ENCODE results near the gene KANTR.

The KANTR gene

GRCh38 chrX:53093177-53093655 is 726 bp upstream of the KANTR start:
- WGBS, result 1% methylated on average over 16 of the region's 16 CpGs
- Histone ChIP-seq H3K4me3 (ENCODE audit: low read length) (peak overlapping the region; percentile 88), H3K9me3 (ENCODE audit: insufficient read depth, low read depth, low read length) (no peaks in the 10 kb centered on the region), H3K36me3 (ENCODE audit: insufficient read depth, low read length) (no peaks in the 10 kb centered on the region), H3K27me3 (ENCODE audit: insufficient read depth, low read length) (no peaks in the 10 kb centered on the region), H3K27ac (ENCODE audit: low read depth, low read length) (peak overlapping the region; percentile 96), H3K4me1 (ENCODE audit: insufficient read depth, low read length) (no peaks in the 10 kb centered on the region), H3K9ac (ENCODE audit: low read depth, low read length) (peak overlapping the region; percentile 68; the same call in 1 of the 2 replicates)

- H3K9ac ChIP-seq (ENCODE audit: low read depth, low read length), result peak overlapping the region; percentile 78
- H3K4me3 ChIP-seq (ENCODE audit: low read length), result peak overlapping the region; percentile 88
- WGBS, result 0% methylated on average over 4 of the region's 5 CpGs
- H3K36me3 ChIP-seq (ENCODE audit: insufficient read depth, low read length), result peaks cover 4% of the 10 kb centered on the region; the same call in 1 of the 2 replicates
- H3K9me3 ChIP-seq (ENCODE audit: insufficient read depth, low read depth, low read length), result no peaks in the 10 kb centered on the region
- H3K4me1 ChIP-seq (ENCODE audit: insufficient read depth, low read length), result no peaks in the 10 kb centered on the region
- H3K27ac ChIP-seq (ENCODE audit: low read depth, low read length), result no peak overlapping the region; the same call in 1 of the 2 replicates
- H3K27me3 ChIP-seq (ENCODE audit: insufficient read depth, low read length), result no peaks in the 10 kb centered on the region
Observed at GRCh38 chrX:53094582-53094905, 602 bp downstream of the KANTR start.

GRCh38 chrX:53095796-53096195 is 1.9 kb downstream of the KANTR start:
- H3K9me3 ChIP-seq (ENCODE audit: insufficient read depth, low read depth, low read length), result no peaks in the 10 kb centered on the region
- no peak overlapping the region for H3K9ac ChIP-seq (ENCODE audit: low read depth, low read length)
- H3K27ac ChIP-seq (ENCODE audit: low read depth, low read length), result no peak overlapping the region
- H3K27me3 ChIP-seq (ENCODE audit: insufficient read depth, low read length), result no peaks in the 10 kb centered on the region
- WGBS, result 93% methylated on average over 2 of the region's 3 CpGs
- peaks cover 8% of the 10 kb centered on the region; the same call in 1 of the 2 replicates for H3K36me3 ChIP-seq (ENCODE audit: insufficient read depth, low read length)
- H3K4me1 ChIP-seq (ENCODE audit: insufficient read depth, low read length), result no peaks in the 10 kb centered on the region
- no peak overlapping the region for H3K4me3 ChIP-seq (ENCODE audit: low read length)

GRCh38 chrX:53114864-53115549 is 21.1 kb downstream of the KANTR start:
- Histone ChIP-seq H3K4me1 (ENCODE audit: insufficient read depth, low read length) (no peaks in the 10 kb centered on the region), H3K9me3 (ENCODE audit: insufficient read depth, low read depth, low read length) (no peaks in the 10 kb centered on the region), H3K27ac (ENCODE audit: low read depth, low read length) (no peak overlapping the region), H3K4me3 (ENCODE audit: low read length) (no peak overlapping the region), H3K9ac (ENCODE audit: low read depth, low read length) (no peak overlapping the region), H3K36me3 (ENCODE audit: insufficient read depth, low read length) (no peaks in the 10 kb centered on the region), H3K27me3 (ENCODE audit: insufficient read depth, low read length) (no peaks in the 10 kb centered on the region)
- WGBS, result 95% methylated on average over 6 of the region's 6 CpGs

- Histone ChIP-seq H3K9me3 (ENCODE audit: insufficient read depth, low read depth, low read length) (no peaks in the 10 kb centered on the region), H3K4me1 (ENCODE audit: insufficient read depth, low read length) (no peaks in the 10 kb centered on the region), H3K4me3 (ENCODE audit: low read length) (no peak overlapping the region), H3K36me3 (ENCODE audit: insufficient read depth, low read length) (no peaks in the 10 kb centered on the region), H3K9ac (ENCODE audit: low read depth, low read length) (no peak overlapping the region), H3K27ac (ENCODE audit: low read depth, low read length) (no peak overlapping the region), H3K27me3 (ENCODE audit: insufficient read depth, low read length) (no peaks in the 10 kb centered on the region)
- WGBS, result 100% methylated on average over 2 of the region's 2 CpGs
Observed at GRCh38 chrX:53115550-53115874, 21.6 kb downstream of the KANTR start.

- no peak overlapping the region for H3K9ac ChIP-seq (ENCODE audit: low read depth, low read length)
- H3K27ac ChIP-seq (ENCODE audit: low read depth, low read length), result no peak overlapping the region
- H3K4me3 ChIP-seq (ENCODE audit: low read length), result no peak overlapping the region
- H3K36me3 ChIP-seq (ENCODE audit: insufficient read depth, low read length), result no peaks in the 10 kb centered on the region
- no peaks in the 10 kb centered on the region for H3K9me3 ChIP-seq (ENCODE audit: insufficient read depth, low read depth, low read length)
- no peaks in the 10 kb centered on the region for H3K27me3 ChIP-seq (ENCODE audit: insufficient read depth, low read length)
- 96% methylated on average over 3 of the region's 3 CpGs for WGBS
- H3K4me1 ChIP-seq (ENCODE audit: insufficient read depth, low read length), result no peaks in the 10 kb centered on the region
Observed at GRCh38 chrX:53116101-53116500, 22.2 kb downstream of the KANTR start.

- no peaks in the 10 kb centered on the region for H3K9me3 ChIP-seq (ENCODE audit: insufficient read depth, low read depth, low read length)
- no peaks in the 10 kb centered on the region for H3K27me3 ChIP-seq (ENCODE audit: insufficient read depth, low read length)
- H3K27ac ChIP-seq (ENCODE audit: low read depth, low read length), result no peak overlapping the region
- no peaks in the 10 kb centered on the region for H3K36me3 ChIP-seq (ENCODE audit: insufficient read depth, low read length)
- H3K9ac ChIP-seq (ENCODE audit: low read depth, low read length), result no peak overlapping the region
- WGBS, result 86% methylated on average over 1 of the region's 1 CpG
- no peak overlapping the region for H3K4me3 ChIP-seq (ENCODE audit: low read length)
- H3K4me1 ChIP-seq (ENCODE audit: insufficient read depth, low read length), result no peaks in the 10 kb centered on the region
Observed at GRCh38 chrX:53122013-53122412, 28.1 kb downstream of the KANTR start.

GRCh38 chrX:53125506-53125905 is 31.6 kb downstream of the KANTR start:
- Histone ChIP-seq H3K4me1 (ENCODE audit: insufficient read depth, low read length) (no peaks in the 10 kb centered on the region), H3K36me3 (ENCODE audit: insufficient read depth, low read length) (no peaks in the 10 kb centered on the region), H3K9me3 (ENCODE audit: insufficient read depth, low read depth, low read length) (no peaks in the 10 kb centered on the region), H3K27me3 (ENCODE audit: insufficient read depth, low read length) (no peaks in the 10 kb centered on the region), H3K9ac (ENCODE audit: low read depth, low read length) (no peak overlapping the region), H3K4me3 (ENCODE audit: low read length) (no peak overlapping the region), H3K27ac (ENCODE audit: low read depth, low read length) (no peak overlapping the region)

GRCh38 chrX:53126377-53126776 is 32.4 kb downstream of the KANTR start:
- WGBS, result no CpG with 5 or more reads among the region's 2 CpGs
- Histone ChIP-seq H3K9ac (ENCODE audit: low read depth, low read length) (no peak overlapping the region), H3K36me3 (ENCODE audit: insufficient read depth, low read length) (no peaks in the 10 kb centered on the region), H3K27me3 (ENCODE audit: insufficient read depth, low read length) (no peaks in the 10 kb centered on the region), H3K27ac (ENCODE audit: low read depth, low read length) (no peak overlapping the region), H3K4me3 (ENCODE audit: low read length) (no peak overlapping the region), H3K4me1 (ENCODE audit: insufficient read depth, low read length) (no peaks in the 10 kb centered on the region), H3K9me3 (ENCODE audit: insufficient read depth, low read depth, low read length) (no peaks in the 10 kb centered on the region)

- no peaks in the 10 kb centered on the region for H3K36me3 ChIP-seq (ENCODE audit: insufficient read depth, low read length)
- H3K27me3 ChIP-seq (ENCODE audit: insufficient read depth, low read length), result no peaks in the 10 kb centered on the region
- no peaks in the 10 kb centered on the region for H3K4me1 ChIP-seq (ENCODE audit: insufficient read depth, low read length)
- H3K4me3 ChIP-seq (ENCODE audit: low read length), result no peak overlapping the region
- 96% methylated on average over 3 of the region's 3 CpGs for WGBS
- no peak overlapping the region for H3K27ac ChIP-seq (ENCODE audit: low read depth, low read length)
- H3K9me3 ChIP-seq (ENCODE audit: insufficient read depth, low read depth, low read length), result no peaks in the 10 kb centered on the region
- no peak overlapping the region for H3K9ac ChIP-seq (ENCODE audit: low read depth, low read length)
Observed at GRCh38 chrX:53128097-53128749, 34.3 kb downstream of the KANTR start.

GRCh38 chrX:53133400-53133799 is 39.5 kb downstream of the KANTR start:
- Histone ChIP-seq H3K36me3 (ENCODE audit: insufficient read depth, low read length) (no peaks in the 10 kb centered on the region; the same call in 1 of the 2 replicates), H3K27me3 (ENCODE audit: insufficient read depth, low read length) (no peaks in the 10 kb centered on the region), H3K4me1 (ENCODE audit: insufficient read depth, low read length) (no peaks in the 10 kb centered on the region), H3K9me3 (ENCODE audit: insufficient read depth, low read depth, low read length) (no peaks in the 10 kb centered on the region), H3K9ac (ENCODE audit: low read depth, low read length) (no peak overlapping the region), H3K4me3 (ENCODE audit: low read length) (no peak overlapping the region), H3K27ac (ENCODE audit: low read depth, low read length) (no peak overlapping the region)
- WGBS, result 100% methylated on average over 4 of the region's 4 CpGs
